ENCODE results near the gene ZFP3.
"Not testable (repeated sequence)": the region's sequence is repeated elsewhere in the genome, so short reads cannot be mapped to it uniquely, and the experiment has no call there.

Gene ZFP3

GRCh38 chr17:5077275-5077674 is 992 bp upstream of the ZFP3 start:
- H3K4me1 ChIP-seq (ENCODE audit: control insufficient read depth, insufficient read depth, low read length); DNase-seq (ENCODE audit: low read depth, low spot score); H3K4me3 ChIP-seq (ENCODE audit: low read length); H3K9me3 ChIP-seq (ENCODE audit: control insufficient read depth, insufficient read depth, low read length); H3K27me3 ChIP-seq (ENCODE audit: control insufficient read depth, insufficient read depth, low read length); H3K27ac ChIP-seq (ENCODE audit: low read length); H3K36me3 ChIP-seq (ENCODE audit: control insufficient read depth, insufficient read depth, low read length): not testable (repeated sequence)
- no CpG with 5 or more reads among the region's 24 CpGs for WGBS (ENCODE audit: insufficient coverage, insufficient read length)

GRCh38 chr17:5077781-5078105 is 524 bp upstream of the ZFP3 start:
- Histone ChIP-seq H3K36me3 (ENCODE audit: control insufficient read depth, insufficient read depth, low read length) (no peaks in the 10 kb centered on the region), H3K4me3 (ENCODE audit: low read length) (no peak overlapping the region), H3K27ac (ENCODE audit: low read length) (no peak overlapping the region), H3K4me1 (ENCODE audit: control insufficient read depth, insufficient read depth, low read length) (peaks cover 4% of the 10 kb centered on the region; the same call in 1 of the 2 replicates), H3K9me3 (ENCODE audit: control insufficient read depth, insufficient read depth, low read length) (no peaks in the 10 kb centered on the region), H3K27me3 (ENCODE audit: control insufficient read depth, insufficient read depth, low read length) (no peaks in the 10 kb centered on the region)
- 100% methylated on average over 5 of the region's 14 CpGs for WGBS (ENCODE audit: insufficient coverage, insufficient read length)
- DNase-seq (ENCODE audit: low read depth, low spot score), result no peak

GRCh38 chr17:5080591-5080990 is 2.3 kb downstream of the ZFP3 start:
- no peaks in the 10 kb centered on the region for H3K27me3 ChIP-seq (ENCODE audit: control insufficient read depth, insufficient read depth, low read length)
- H3K36me3 ChIP-seq (ENCODE audit: control insufficient read depth, insufficient read depth, low read length), result no peaks in the 10 kb centered on the region
- H3K4me3 ChIP-seq (ENCODE audit: low read length), result no peak overlapping the region
- no peak overlapping the region for H3K27ac ChIP-seq (ENCODE audit: low read length)
- no peak for DNase-seq (ENCODE audit: low read depth, low spot score)
- H3K9me3 ChIP-seq (ENCODE audit: control insufficient read depth, insufficient read depth, low read length), result no peaks in the 10 kb centered on the region
- peaks cover 4% of the 10 kb centered on the region; the same call in 1 of the 2 replicates for H3K4me1 ChIP-seq (ENCODE audit: control insufficient read depth, insufficient read depth, low read length)
- no CpG with 5 or more reads among the region's 3 CpGs for WGBS (ENCODE audit: insufficient coverage, insufficient read length)

DNA sequence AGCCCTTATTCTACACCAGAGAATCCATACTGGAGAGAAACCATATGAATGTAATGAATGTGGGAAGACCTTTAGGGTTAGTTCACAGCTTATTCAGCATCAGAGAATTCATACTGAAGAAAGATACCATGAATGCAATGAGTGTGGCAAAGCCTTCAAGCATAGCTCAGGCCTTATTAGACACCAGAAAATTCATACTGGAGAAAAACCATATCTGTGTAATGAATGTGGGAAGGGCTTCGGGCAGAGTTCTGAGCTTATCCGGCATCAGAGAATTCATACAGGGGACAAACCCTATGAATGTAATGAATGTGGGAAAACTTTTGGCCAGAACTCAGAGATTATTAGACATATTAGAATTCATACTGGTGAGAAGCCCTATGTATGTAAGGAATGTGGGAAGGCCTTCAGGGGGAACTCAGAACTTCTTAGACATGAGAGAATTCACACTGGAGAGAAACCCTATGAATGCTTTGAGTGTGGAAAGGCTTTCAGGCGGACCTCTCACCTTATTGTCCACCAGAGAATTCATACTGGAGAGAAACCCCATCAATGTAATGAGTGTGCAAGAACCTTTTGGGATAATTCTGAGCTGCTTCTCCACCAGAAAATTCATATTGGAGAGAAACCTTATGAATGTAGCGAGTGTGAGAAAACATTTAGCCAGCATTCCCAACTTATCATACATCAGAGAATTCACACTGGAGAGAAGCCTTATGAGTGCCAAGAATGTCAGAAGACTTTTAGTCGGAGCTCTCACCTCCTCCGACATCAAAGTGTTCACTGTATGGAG is 14.1 kb downstream of the ZFP3 start:
- no CpG with 5 or more reads among the region's 6 CpGs for WGBS (ENCODE audit: insufficient coverage, insufficient read length)
- Histone ChIP-seq H3K4me1 (ENCODE audit: control insufficient read depth, insufficient read depth, low read length) (no peaks in the 10 kb centered on the region), H3K9me3 (ENCODE audit: control insufficient read depth, insufficient read depth, low read length) (peaks cover 9% of the 10 kb centered on the region), H3K27me3 (ENCODE audit: control insufficient read depth, insufficient read depth, low read length) (no peaks in the 10 kb centered on the region), H3K36me3 (ENCODE audit: control insufficient read depth, insufficient read depth, low read length) (no peaks in the 10 kb centered on the region), H3K27ac (ENCODE audit: low read length) (no peak overlapping the region), H3K4me3 (ENCODE audit: low read length) (no peak overlapping the region)
- DNase-seq (ENCODE audit: low read depth, low spot score), result no peak

GRCh38 chr17:5096731-5097100 is 18.4 kb downstream of the ZFP3 start:
- no peak overlapping the region for H3K27ac ChIP-seq (ENCODE audit: low read length)
- WGBS (ENCODE audit: insufficient coverage, insufficient read length), result no CpG with 5 or more reads among the region's 7 CpGs
- no peaks in the 10 kb centered on the region for H3K4me1 ChIP-seq (ENCODE audit: control insufficient read depth, insufficient read depth, low read length)
- no peak for DNase-seq (ENCODE audit: low read depth, low spot score)
- no peaks in the 10 kb centered on the region for H3K27me3 ChIP-seq (ENCODE audit: control insufficient read depth, insufficient read depth, low read length)
- peaks cover 4% of the 10 kb centered on the region for H3K9me3 ChIP-seq (ENCODE audit: control insufficient read depth, insufficient read depth, low read length)
- no peaks in the 10 kb centered on the region for H3K36me3 ChIP-seq (ENCODE audit: control insufficient read depth, insufficient read depth, low read length)
- H3K4me3 ChIP-seq (ENCODE audit: low read length), result peak overlapping the region; percentile 51

DNA sequence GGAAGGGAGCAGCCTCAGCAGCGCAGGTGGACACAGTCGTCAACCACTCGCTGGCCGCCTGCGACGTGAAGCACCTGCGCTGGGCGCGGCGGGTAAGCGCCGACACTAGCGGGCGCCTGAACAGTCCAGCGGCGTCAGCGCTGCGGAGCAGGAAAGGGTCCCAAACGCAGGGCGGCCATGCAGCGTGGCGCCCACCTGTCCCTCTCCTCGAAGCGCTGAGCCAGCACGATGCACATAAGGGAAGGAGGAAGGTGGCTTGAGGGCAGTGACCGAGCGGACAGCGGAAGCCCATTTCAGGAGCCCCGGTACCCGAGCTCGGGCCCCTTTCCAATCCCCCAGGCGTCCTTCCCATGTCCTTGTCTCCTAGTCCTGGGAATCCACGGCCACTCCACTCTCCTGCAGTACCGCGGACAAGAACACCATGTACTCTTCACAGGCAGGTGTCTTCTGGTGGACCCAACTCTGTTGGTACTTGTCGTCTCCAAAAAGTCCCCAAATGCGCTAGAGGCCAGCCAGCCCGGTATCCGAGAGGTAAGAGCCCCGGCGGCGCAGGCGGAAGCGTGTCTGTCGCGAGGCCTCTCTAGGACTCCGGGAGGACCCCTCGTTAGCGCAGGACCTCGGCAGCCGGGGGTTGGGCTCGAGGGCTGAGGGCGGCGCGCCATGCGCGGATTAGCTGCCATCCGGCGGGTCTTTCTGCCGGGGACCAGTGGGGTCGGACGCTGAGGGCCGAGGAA is 19.0 kb downstream of the ZFP3 start:
- H3K36me3 ChIP-seq (ENCODE audit: control insufficient read depth, insufficient read depth, low read length), result no peaks in the 10 kb centered on the region
- peak overlapping the region; percentile 51 for H3K4me3 ChIP-seq (ENCODE audit: low read length)
- H3K27ac ChIP-seq (ENCODE audit: low read length), result no peak overlapping the region
- H3K9me3 ChIP-seq (ENCODE audit: control insufficient read depth, insufficient read depth, low read length), result peaks cover 2% of the 10 kb centered on the region
- H3K4me1 ChIP-seq (ENCODE audit: control insufficient read depth, insufficient read depth, low read length), result no peaks in the 10 kb centered on the region
- H3K27me3 ChIP-seq (ENCODE audit: control insufficient read depth, insufficient read depth, low read length), result no peaks in the 10 kb centered on the region
- WGBS (ENCODE audit: insufficient coverage, insufficient read length), result no CpG with 5 or more reads among the region's 63 CpGs
- DNase-seq (ENCODE audit: low read depth, low spot score), result no peak

DNA sequence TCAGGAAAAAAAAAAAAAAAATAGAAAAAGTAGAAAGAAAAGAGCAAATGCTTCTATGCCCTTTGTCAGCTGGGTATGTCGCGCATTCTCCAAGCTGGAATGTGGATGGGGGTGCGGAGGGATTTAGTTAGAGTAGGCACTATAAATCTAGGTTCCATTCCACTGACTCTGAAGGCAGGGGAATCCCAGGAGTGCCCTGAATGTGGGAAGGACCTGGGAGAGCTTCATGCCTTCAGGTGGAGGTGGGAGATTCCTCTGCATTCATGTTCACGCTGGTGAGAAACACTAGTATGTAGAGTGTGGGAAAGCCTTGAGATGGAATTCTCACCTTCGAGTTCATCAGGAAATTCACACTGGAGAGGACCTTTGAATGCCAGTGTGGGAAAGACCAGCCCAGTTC is 21.0 kb downstream of the ZFP3 start:
- no peaks in the 10 kb centered on the region for H3K36me3 ChIP-seq (ENCODE audit: control insufficient read depth, insufficient read depth, low read length)
- no peaks in the 10 kb centered on the region for H3K4me1 ChIP-seq (ENCODE audit: control insufficient read depth, insufficient read depth, low read length)
- peaks cover 1% of the 10 kb centered on the region; the same call in 1 of the 2 replicates for H3K9me3 ChIP-seq (ENCODE audit: control insufficient read depth, insufficient read depth, low read length)
- no peak overlapping the region for H3K4me3 ChIP-seq (ENCODE audit: low read length)
- H3K27ac ChIP-seq (ENCODE audit: low read length), result no peak overlapping the region
- no peaks in the 10 kb centered on the region for H3K27me3 ChIP-seq (ENCODE audit: control insufficient read depth, insufficient read depth, low read length)
- WGBS (ENCODE audit: insufficient coverage, insufficient read length), result no CpG with 5 or more reads among the region's 5 CpGs
- DNase-seq (ENCODE audit: low read depth, low spot score), result no peak

DNA sequence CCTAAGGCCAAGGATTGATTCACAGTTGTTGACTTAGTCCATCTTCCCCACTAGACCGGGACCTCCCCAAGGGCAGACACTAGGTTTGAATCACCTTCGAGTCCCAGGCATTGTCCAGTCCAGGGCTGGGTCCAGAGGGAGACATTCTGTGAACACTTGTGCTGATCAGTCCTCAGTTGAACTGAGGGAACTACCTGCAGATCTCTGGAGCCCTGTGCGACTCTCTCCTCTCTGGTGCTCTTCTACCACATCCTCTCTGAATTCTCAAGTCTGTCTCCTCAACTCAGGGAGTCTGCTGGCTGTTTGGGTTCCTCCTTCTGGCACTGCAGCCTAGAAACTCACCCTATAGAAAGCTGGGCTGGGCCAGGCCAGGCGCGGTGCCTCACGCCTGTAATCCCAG is 22.6 kb downstream of the ZFP3 start:
- H3K27me3 ChIP-seq (ENCODE audit: control insufficient read depth, insufficient read depth, low read length), result no peaks in the 10 kb centered on the region
- DNase-seq (ENCODE audit: low read depth, low spot score), result no peak
- H3K9me3 ChIP-seq (ENCODE audit: control insufficient read depth, insufficient read depth, low read length), result no peaks in the 10 kb centered on the region
- no CpG with 5 or more reads among the region's 6 CpGs for WGBS (ENCODE audit: insufficient coverage, insufficient read length)
- no peak overlapping the region for H3K27ac ChIP-seq (ENCODE audit: low read length)
- no peaks in the 10 kb centered on the region for H3K4me1 ChIP-seq (ENCODE audit: control insufficient read depth, insufficient read depth, low read length)
- H3K36me3 ChIP-seq (ENCODE audit: control insufficient read depth, insufficient read depth, low read length), result peaks cover 3% of the 10 kb centered on the region; the same call in 1 of the 2 replicates
- no peak overlapping the region for H3K4me3 ChIP-seq (ENCODE audit: low read length)

- Histone ChIP-seq H3K27me3 (ENCODE audit: control insufficient read depth, insufficient read depth, low read length) (no peaks in the 10 kb centered on the region), H3K4me3 (ENCODE audit: low read length) (peak overlapping the region; percentile 86; the same call in 1 of the 2 replicates), H3K4me1 (ENCODE audit: control insufficient read depth, insufficient read depth, low read length) (no peaks in the 10 kb centered on the region), H3K27ac (ENCODE audit: low read length) (no peak overlapping the region), H3K36me3 (ENCODE audit: control insufficient read depth, insufficient read depth, low read length) (peaks cover 21% of the 10 kb centered on the region), H3K9me3 (ENCODE audit: control insufficient read depth, insufficient read depth, low read length) (no peaks in the 10 kb centered on the region)
- no peak for DNase-seq (ENCODE audit: low read depth, low spot score)
- no CpG with 5 or more reads among the region's 8 CpGs for WGBS (ENCODE audit: insufficient coverage, insufficient read length)
Measured at GRCh38 chr17:5110816-5111215, 32.5 kb downstream of the ZFP3 start.

DNA sequence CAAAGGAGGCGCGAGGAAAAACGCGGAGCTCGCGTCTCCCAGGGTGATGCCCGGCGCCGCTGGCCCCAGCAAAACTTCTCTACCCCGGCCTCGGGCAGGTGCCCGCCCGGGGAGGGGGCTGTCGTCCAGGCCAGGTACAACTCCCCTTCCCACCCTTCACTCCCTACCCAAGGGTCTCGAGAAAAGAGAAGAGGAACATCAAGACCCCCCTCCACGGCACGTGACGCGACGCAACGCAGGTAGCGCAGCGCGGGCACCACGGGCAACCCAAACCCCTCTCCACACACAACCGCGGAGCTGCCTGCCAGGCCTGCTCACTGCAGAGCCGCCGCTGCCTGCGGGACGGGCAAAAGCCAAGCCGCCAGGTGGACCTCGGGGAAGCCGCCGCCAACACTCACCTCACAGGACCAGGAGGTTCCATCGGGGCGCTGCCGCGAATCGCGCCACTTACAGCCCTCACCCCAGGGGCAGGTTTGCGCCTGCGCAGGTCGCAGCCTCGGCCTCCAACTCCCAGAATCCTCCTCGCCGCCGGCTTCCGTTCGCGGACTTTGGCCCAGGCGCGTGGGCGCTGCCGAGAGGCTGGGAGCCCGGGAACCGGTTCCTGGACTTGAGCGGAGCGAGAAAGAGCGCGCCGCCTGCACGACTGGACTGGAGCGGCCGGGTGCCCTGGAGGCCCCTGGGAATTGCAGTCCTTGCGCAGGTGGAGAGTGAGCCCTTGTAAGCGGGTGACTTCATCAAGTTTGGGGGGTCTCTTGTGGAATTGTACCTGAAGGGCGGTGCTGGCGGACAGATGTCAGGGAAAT is 33.3 kb downstream of the ZFP3 start, which contains the start of gene ZNF232:
Gene ZNF232 (minus strand): TSS at position 477 of the 803 bp plus-strand sequence. CDS start 56 bp downstream, at position 421.
- no peaks in the 10 kb centered on the region for H3K4me1 ChIP-seq (ENCODE audit: control insufficient read depth, insufficient read depth, low read length)
- no CpG with 5 or more reads among the region's 69 CpGs for WGBS (ENCODE audit: insufficient coverage, insufficient read length)
- no peaks in the 10 kb centered on the region for H3K9me3 ChIP-seq (ENCODE audit: control insufficient read depth, insufficient read depth, low read length)
- peak within 1 kb of the TSS; percentile 86 for H3K4me3 ChIP-seq (ENCODE audit: low read length)
- no peaks in the 10 kb centered on the region for H3K27me3 ChIP-seq (ENCODE audit: control insufficient read depth, insufficient read depth, low read length)
- no peak within 1 kb of the TSS for H3K27ac ChIP-seq (ENCODE audit: low read length)
- DNase-seq (ENCODE audit: low read depth, low spot score), result peak; percentile 96
- peaks cover 15% of the 10 kb centered on the region for H3K36me3 ChIP-seq (ENCODE audit: control insufficient read depth, insufficient read depth, low read length)
